ENCODE measurements around the gene OVCA2. TPM values are rescaled to one million over a fixed set of nuclear protein-coding genes. Genes with fewer than 3 reads are reported as not detected.

OVCA2 gene
- polyA plus RNA-seq, 1 of the 3 experiments (the other 2 are of a cell fraction): 59.2 TPM

DNA sequence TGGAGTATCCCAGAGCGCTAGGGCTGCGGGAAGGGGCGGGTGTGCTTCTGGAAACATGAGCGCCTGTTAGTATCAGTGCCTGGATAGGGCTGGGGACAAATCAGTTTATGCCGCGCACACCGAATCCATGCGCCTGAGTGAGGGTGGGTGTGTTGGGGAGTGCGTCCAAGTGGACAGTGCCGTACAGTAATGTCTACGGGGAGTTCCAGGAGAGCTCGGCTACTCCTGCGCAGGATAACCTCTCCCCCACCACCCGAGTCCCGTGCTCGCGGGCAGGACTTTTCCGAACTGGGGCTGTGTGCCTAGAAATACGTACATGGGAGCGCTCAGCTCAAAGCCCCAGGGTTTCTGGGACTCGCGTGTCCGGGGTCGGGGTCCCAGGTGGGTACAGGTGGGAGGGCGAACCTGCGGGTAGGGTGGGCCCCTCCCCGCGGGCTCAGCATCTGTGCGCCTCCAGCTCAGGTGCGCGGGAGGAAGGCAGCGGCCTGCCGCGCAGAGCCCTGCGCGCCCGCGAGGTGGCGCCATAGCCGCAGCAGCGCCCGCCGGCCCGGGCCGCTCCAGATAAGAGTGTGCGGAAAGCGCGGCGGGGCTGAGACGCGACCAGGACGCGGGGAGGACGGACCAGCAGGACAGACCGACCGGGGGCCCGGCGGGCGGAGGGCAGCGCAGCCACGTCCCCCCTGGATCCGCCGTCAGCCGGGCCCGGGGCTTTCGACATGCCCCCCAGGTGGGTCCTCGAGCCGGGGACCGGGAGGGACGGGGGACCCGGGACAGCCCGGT, 12.9 kb downstream of the OVCA2 start, which contains the start of gene HIC1:
Gene HIC1 (plus strand): TSS at position 592 of the 780 bp plus-strand sequence. CDS start 1,588 bp downstream, outside the sequence.
- H3K4me2 ChIP-seq: peak within 1 kb of the TSS; percentile 92
- no peaks in the 10 kb centered on the region for H3K79me2 ChIP-seq (ENCODE audit: insufficient read depth)
- peaks cover 5% of the 10 kb centered on the region; the same call in 1 of the 2 replicates for H4K20me1 ChIP-seq (ENCODE audit: insufficient read depth)
- H3K9ac ChIP-seq: peak within 1 kb of the TSS; percentile 57; the same call in 1 of the 2 replicates
- DNase-seq: peak; percentile 93
- peaks cover 0 to 6% of the 10 kb centered on the region in 2 experiments for H3K36me3 ChIP-seq (replicated peaks in 1 of 2; ENCODE audit: control insufficient read depth in 1 of 2, insufficient read depth in 2 of 2, low read length in 1 of 2)
- ChIA-PET POLR2A (interaction anchor here (1.5 kb wide), 1 partner anchor 190 kb away, joined by 9 read pairs; no protein-coding TSS in a partner anchor), CTCF (interaction anchor here (0.6 to 8.0 kb wide), 65 partner anchors 11 to 315 kb away, joined by 3 to 185 read pairs (median 5); partner anchors contain the start of gene OVCA2)
- peaks cover 12% of the 10 kb centered on the region for H3F3A ChIP-seq (replicated peaks; ENCODE audit: insufficient read depth)
- WGBS (ENCODE audit: low lambda C conversion rate): 60% methylated on average over 1 of the region's 72 CpGs
- peak within 1 kb of the TSS; percentile 41; the same call in 1 of the 2 replicates for H2AFZ ChIP-seq (ENCODE audit: low read depth)
- peak within 1 kb of the TSS in 1 of 2 experiments; percentile 55; a peak in 1 of 4 replicates for H3K27ac ChIP-seq (ENCODE audit: low read depth in 2 of 2, low read length in 1 of 2)
- no peaks in the 10 kb centered on the region for H3K27me3 ChIP-seq (ENCODE audit: insufficient read depth)
- H3K4me1 ChIP-seq (ENCODE audit: control insufficient read depth in 1 of 2, insufficient read depth in 2 of 2, low read depth in 1 of 2, low read length in 1 of 2): peaks cover 0 to 6% of the 10 kb centered on the region in 2 experiments; a peak in 1 of 4 replicates
- no peaks in the 10 kb centered on the region for H3K9me3 ChIP-seq
- peak within 1 kb of the TSS; percentile 57 to 62 for H3K4me3 ChIP-seq (ENCODE audit: low read depth in 2 of 2, low read length in 1 of 2)
- H3K9me2 ChIP-seq: no peaks in the 10 kb centered on the region
- no peak for TF ChIP-seq TCF12 (IDR thresholded peaks at IDR 0.05)
- TF ChIP-seq EZH2phosphoT487 (IDR thresholded peaks at IDR 0.05; ENCODE audit: borderline replicate concordance, low read depth): no peak
- no peak for TF ChIP-seq NRF1 (IDR thresholded peaks at IDR 0.05; ENCODE audit: low read depth, low read length)
- TF ChIP-seq JUND (IDR thresholded peaks at IDR 0.05): no peak
- TF ChIP-seq SMC3 (IDR thresholded peaks at IDR 0.05; ENCODE audit: low read depth, low read length): peak; percentile 92
- no peak; the same call in 1 of the 2 replicates for TF ChIP-seq RXRA (IDR thresholded peaks at IDR 0.05; ENCODE audit: borderline replicate concordance, low read depth)
- TF ChIP-seq GABPA (IDR thresholded peaks at IDR 0.05; ENCODE audit: low read depth): no peak
- TF ChIP-seq, protein P1, sequence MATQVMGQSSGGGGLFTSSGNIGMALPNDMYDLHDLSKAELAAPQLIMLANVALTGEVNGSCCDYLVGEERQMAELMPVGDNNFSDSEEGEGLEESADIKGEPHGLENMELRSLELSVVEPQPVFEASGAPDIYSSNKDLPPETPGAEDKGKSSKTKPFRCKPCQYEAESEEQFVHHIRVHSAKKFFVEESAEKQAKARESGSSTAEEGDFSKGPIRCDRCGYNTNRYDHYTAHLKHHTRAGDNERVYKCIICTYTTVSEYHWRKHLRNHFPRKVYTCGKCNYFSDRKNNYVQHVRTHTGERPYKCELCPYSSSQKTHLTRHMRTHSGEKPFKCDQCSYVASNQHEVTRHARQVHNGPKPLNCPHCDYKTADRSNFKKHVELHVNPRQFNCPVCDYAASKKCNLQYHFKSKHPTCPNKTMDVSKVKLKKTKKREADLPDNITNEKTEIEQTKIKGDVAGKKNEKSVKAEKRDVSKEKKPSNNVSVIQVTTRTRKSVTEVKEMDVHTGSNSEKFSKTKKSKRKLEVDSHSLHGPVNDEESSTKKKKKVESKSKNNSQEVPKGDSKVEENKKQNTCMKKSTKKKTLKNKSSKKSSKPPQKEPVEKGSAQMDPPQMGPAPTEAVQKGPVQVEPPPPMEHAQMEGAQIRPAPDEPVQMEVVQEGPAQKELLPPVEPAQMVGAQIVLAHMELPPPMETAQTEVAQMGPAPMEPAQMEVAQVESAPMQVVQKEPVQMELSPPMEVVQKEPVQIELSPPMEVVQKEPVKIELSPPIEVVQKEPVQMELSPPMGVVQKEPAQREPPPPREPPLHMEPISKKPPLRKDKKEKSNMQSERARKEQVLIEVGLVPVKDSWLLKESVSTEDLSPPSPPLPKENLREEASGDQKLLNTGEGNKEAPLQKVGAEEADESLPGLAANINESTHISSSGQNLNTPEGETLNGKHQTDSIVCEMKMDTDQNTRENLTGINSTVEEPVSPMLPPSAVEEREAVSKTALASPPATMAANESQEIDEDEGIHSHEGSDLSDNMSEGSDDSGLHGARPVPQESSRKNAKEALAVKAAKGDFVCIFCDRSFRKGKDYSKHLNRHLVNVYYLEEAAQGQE (IDR thresholded peaks at IDR 0.05; ENCODE audit: low read depth, low read length): peak; percentile 39; the same call in 1 of the 2 replicates
- TF ChIP-seq RAD21 (IDR thresholded peaks at IDR 0.05; ENCODE audit: low read length): peak; percentile 88
- TF ChIP-seq, protein P2, sequence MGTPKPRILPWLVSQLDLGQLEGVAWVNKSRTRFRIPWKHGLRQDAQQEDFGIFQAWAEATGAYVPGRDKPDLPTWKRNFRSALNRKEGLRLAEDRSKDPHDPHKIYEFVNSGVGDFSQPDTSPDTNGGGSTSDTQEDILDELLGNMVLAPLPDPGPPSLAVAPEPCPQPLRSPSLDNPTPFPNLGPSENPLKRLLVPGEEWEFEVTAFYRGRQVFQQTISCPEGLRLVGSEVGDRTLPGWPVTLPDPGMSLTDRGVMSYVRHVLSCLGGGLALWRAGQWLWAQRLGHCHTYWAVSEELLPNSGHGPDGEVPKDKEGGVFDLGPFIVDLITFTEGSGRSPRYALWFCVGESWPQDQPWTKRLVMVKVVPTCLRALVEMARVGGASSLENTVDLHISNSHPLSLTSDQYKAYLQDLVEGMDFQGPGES (IDR thresholded peaks at IDR 0.05; ENCODE audit: low read depth, low read length): no peak
- TF ChIP-seq, protein P3, sequence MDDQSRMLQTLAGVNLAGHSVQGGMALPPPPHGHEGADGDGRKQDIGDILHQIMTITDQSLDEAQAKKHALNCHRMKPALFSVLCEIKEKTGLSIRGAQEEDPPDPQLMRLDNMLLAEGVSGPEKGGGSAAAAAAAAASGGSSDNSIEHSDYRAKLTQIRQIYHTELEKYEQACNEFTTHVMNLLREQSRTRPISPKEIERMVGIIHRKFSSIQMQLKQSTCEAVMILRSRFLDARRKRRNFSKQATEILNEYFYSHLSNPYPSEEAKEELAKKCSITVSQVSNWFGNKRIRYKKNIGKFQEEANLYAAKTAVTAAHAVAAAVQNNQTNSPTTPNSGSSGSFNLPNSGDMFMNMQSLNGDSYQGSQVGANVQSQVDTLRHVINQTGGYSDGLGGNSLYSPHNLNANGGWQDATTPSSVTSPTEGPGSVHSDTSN (IDR thresholded peaks at IDR 0.05): no peak
- TF ChIP-seq, protein P4, sequence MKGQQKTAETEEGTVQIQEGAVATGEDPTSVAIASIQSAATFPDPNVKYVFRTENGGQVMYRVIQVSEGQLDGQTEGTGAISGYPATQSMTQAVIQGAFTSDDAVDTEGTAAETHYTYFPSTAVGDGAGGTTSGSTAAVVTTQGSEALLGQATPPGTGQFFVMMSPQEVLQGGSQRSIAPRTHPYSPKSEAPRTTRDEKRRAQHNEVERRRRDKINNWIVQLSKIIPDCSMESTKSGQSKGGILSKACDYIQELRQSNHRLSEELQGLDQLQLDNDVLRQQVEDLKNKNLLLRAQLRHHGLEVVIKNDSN (IDR thresholded peaks at IDR 0.05; ENCODE audit: borderline replicate concordance, low read depth): no peak
- TF ChIP-seq, protein P5, sequence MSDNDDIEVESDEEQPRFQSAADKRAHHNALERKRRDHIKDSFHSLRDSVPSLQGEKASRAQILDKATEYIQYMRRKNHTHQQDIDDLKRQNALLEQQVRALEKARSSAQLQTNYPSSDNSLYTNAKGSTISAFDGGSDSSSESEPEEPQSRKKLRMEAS (IDR thresholded peaks at IDR 0.05; ENCODE audit: low read depth): peak; percentile 43; the same call in 1 of the 2 replicates
- TF ChIP-seq EP300 (IDR thresholded peaks at IDR 0.05; ENCODE audit: borderline replicate concordance in 1 of 2, low read depth in 1 of 2, low read length in 1 of 2): no peak; a peak in 1 of 4 replicates
- TF ChIP-seq FOSL2 (IDR thresholded peaks at IDR 0.05; ENCODE audit: borderline replicate concordance, low read depth): no peak
- TF ChIP-seq RFX5 (IDR thresholded peaks at IDR 0.05; ENCODE audit: low read length): no peak
- TF ChIP-seq RCOR1 (IDR thresholded peaks at IDR 0.05; ENCODE audit: low read length): no peak
- TF ChIP-seq, protein P6, sequence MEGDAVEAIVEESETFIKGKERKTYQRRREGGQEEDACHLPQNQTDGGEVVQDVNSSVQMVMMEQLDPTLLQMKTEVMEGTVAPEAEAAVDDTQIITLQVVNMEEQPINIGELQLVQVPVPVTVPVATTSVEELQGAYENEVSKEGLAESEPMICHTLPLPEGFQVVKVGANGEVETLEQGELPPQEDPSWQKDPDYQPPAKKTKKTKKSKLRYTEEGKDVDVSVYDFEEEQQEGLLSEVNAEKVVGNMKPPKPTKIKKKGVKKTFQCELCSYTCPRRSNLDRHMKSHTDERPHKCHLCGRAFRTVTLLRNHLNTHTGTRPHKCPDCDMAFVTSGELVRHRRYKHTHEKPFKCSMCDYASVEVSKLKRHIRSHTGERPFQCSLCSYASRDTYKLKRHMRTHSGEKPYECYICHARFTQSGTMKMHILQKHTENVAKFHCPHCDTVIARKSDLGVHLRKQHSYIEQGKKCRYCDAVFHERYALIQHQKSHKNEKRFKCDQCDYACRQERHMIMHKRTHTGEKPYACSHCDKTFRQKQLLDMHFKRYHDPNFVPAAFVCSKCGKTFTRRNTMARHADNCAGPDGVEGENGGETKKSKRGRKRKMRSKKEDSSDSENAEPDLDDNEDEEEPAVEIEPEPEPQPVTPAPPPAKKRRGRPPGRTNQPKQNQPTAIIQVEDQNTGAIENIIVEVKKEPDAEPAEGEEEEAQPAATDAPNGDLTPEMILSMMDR (IDR thresholded peaks at IDR 0.05): peak; percentile 72
- TF ChIP-seq POLR2AphosphoS5 (IDR thresholded peaks at IDR 0.05; ENCODE audit: low read depth, low read length): 0 out of 2 replicates have a peak, but pooled peaks have one; percentile 9
- TF ChIP-seq, protein P7, sequence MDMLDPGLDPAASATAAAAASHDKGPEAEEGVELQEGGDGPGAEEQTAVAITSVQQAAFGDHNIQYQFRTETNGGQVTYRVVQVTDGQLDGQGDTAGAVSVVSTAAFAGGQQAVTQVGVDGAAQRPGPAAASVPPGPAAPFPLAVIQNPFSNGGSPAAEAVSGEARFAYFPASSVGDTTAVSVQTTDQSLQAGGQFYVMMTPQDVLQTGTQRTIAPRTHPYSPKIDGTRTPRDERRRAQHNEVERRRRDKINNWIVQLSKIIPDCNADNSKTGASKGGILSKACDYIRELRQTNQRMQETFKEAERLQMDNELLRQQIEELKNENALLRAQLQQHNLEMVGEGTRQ (IDR thresholded peaks at IDR 0.05; ENCODE audit: borderline replicate concordance, low read depth, low read length): no peak
- TF ChIP-seq TEAD4 (IDR thresholded peaks at IDR 0.05; ENCODE audit: borderline replicate concordance, insufficient read depth): 0 out of 2 replicates have a peak, but pooled peaks have one; percentile 11

Data from SK-N-SH (cell line).